Measurements from ENCODE around the gene LRP1. TPM values are rescaled to one million over a fixed set of nuclear protein-coding genes. Genes with fewer than 3 reads are reported as not detected.
A peak's percentile ranks its signal among the peaks of the same experiment; 100 is the strongest.

Gene LRP1
- total RNA-seq, 2 experiments from 2014 or later: 1.0 to 1.5 TPM

- H3K27me3 Mint-ChIP-seq (ENCODE audit: low read depth): peaks cover 45% of the 10 kb centered on the region
- H3K4me3 Mint-ChIP-seq: peak overlapping the region; percentile 49
- H3K27ac Mint-ChIP-seq: no peak overlapping the region
- H3K36me3 Mint-ChIP-seq (ENCODE audit: low read depth): peaks cover 26% of the 10 kb centered on the region
- intact Hi-C loops (cut with micrococcal nuclease): loop anchor here (5.0 kb wide), 1 partner anchor 515 kb away; the partner anchor contains the start of gene CDK4
- H3K4me1 Mint-ChIP-seq (ENCODE audit: low read depth): peaks cover 62% of the 10 kb centered on the region
- no peaks in the 10 kb centered on the region for H3K9me3 Mint-ChIP-seq
- CTCF ChIA-PET: interaction anchor here (2.2 to 10.0 kb wide), 3 partner anchors 10 to 30 kb away, joined by 7 to 333 read pairs (median 290); partner anchors contain the start of genes NXPH4 and SHMT2
- no peak for DNase-seq
These were observed 109.3 kb downstream of the LRP1 start for GRCh38 chr12:57237596-57237931.

GRCh38 chr12:57237932-57238853 is 109.9 kb downstream of the LRP1 start:
- peaks cover 61% of the 10 kb centered on the region for H3K4me1 Mint-ChIP-seq (ENCODE audit: low read depth)
- peak; percentile 52 for DNase-seq
- no peaks in the 10 kb centered on the region for H3K9me3 Mint-ChIP-seq
- peaks cover 20% of the 10 kb centered on the region for H3K36me3 Mint-ChIP-seq (ENCODE audit: low read depth)
- no peak overlapping the region for H3K27ac Mint-ChIP-seq
- CTCF ChIA-PET: interaction anchor here (1.0 to 10.0 kb wide), 8 partner anchors 11 to 243 kb away, joined by 4 to 333 read pairs (median 4); partner anchors contain the start of genes NXPH4 and SHMT2
- intact Hi-C loops (cut with micrococcal nuclease): loop anchor here (2.0 to 5.0 kb wide), 2 partner anchors 13 to 514 kb away; partner anchors contain the start of gene CDK4
- peaks cover 47% of the 10 kb centered on the region for H3K27me3 Mint-ChIP-seq (ENCODE audit: low read depth)
- H3K4me3 Mint-ChIP-seq: peak overlapping the region; percentile 93

- Mint-ChIP-seq H3K4me1 (ENCODE audit: low read depth) (peaks cover 66% of the 10 kb centered on the region), H3K27ac (peak overlapping the region; percentile 66), H3K4me3 (peak overlapping the region; percentile 93), H3K9me3 (no peaks in the 10 kb centered on the region), H3K36me3 (ENCODE audit: low read depth) (peaks cover 12% of the 10 kb centered on the region), H3K27me3 (ENCODE audit: low read depth) (peaks cover 50% of the 10 kb centered on the region)
- DNase-seq: peak; percentile 91
- intact Hi-C loops (cut with micrococcal nuclease): loop anchor here (1.0 to 5.0 kb wide), 4 partner anchors 10 to 513 kb away; partner anchors contain the start of genes CDK4 and SHMT2
- CTCF ChIA-PET: interaction anchor here (0.6 to 10.0 kb wide), 15 partner anchors 11 to 612 kb away, joined by 3 to 333 read pairs (median 4); partner anchors contain the start of genes INHBE, NXPH4 and SHMT2
These were observed 110.7 kb downstream of the LRP1 start for GRCh38 chr12:57238854-57239554.

- Mint-ChIP-seq H3K4me3 (peak overlapping the region; percentile 93), H3K9me3 (no peaks in the 10 kb centered on the region), H3K4me1 (ENCODE audit: low read depth) (peaks cover 63% of the 10 kb centered on the region), H3K27ac (peak overlapping the region; percentile 66), H3K27me3 (ENCODE audit: low read depth) (peaks cover 53% of the 10 kb centered on the region), H3K36me3 (ENCODE audit: low read depth) (peaks cover 6% of the 10 kb centered on the region)
- intact Hi-C loops (cut with micrococcal nuclease): loop anchor here (1.0 to 5.0 kb wide), 9 partner anchors 10 to 551 kb away; partner anchors contain the start of genes CDK4, PTGES3, SHMT2 and STAT6
- CTCF ChIA-PET: interaction anchor here (0.6 to 10.0 kb wide), 21 partner anchors 12 to 612 kb away, joined by 3 to 333 read pairs (median 4); partner anchors contain the start of genes INHBE, NXPH4, SHMT2 and STAC3
- DNase-seq: no peak
These were observed 111.3 kb downstream of the LRP1 start for GRCh38 chr12:57239587-57240065.

GRCh38 chr12:57240066-57240921 is 112.0 kb downstream of the LRP1 start:
- DNase-seq: peak; percentile 83
- Mint-ChIP-seq H3K4me3 (peak overlapping the region; percentile 93), H3K9me3 (no peaks in the 10 kb centered on the region), H3K27me3 (ENCODE audit: low read depth) (peaks cover 55% of the 10 kb centered on the region), H3K27ac (peak overlapping the region; percentile 82), H3K4me1 (ENCODE audit: low read depth) (peaks cover 61% of the 10 kb centered on the region), H3K36me3 (ENCODE audit: low read depth) (peaks cover 3% of the 10 kb centered on the region)
- CTCF ChIA-PET: interaction anchor here (0.6 to 10.0 kb wide), 11 partner anchors 11 to 237 kb away, joined by 3 to 333 read pairs (median 3); partner anchors contain the start of genes INHBE, NXPH4, SHMT2 and STAC3
- intact Hi-C loops (cut with micrococcal nuclease): loop anchor here (2.0 to 5.0 kb wide), 5 partner anchors 129 to 551 kb away; partner anchors contain the start of genes PTGES3, STAT6 and ZBTB39

GRCh38 chr12:57240926-57241401 is 112.7 kb downstream of the LRP1 start:
- CTCF ChIA-PET: interaction anchor here (1.6 to 10.0 kb wide), 5 partner anchors 11 to 236 kb away, joined by 5 to 333 read pairs (median 24); partner anchors contain the start of genes NXPH4, SHMT2 and STAC3
- Mint-ChIP-seq H3K9me3 (no peaks in the 10 kb centered on the region), H3K27ac (peak overlapping the region; percentile 82), H3K4me3 (peak overlapping the region; percentile 93), H3K27me3 (ENCODE audit: low read depth) (peaks cover 55% of the 10 kb centered on the region), H3K36me3 (ENCODE audit: low read depth) (peaks cover 1% of the 10 kb centered on the region), H3K4me1 (ENCODE audit: low read depth) (peaks cover 58% of the 10 kb centered on the region)
- DNase-seq: peak; percentile 34
- intact Hi-C loops (cut with micrococcal nuclease): loop anchor here (1.0 to 5.0 kb wide), 6 partner anchors 113 to 552 kb away; partner anchors contain the start of genes LRP1, PTGES3, STAT6 and ZBTB39

- Mint-ChIP-seq H3K4me3 (peak overlapping the region; percentile 16), H3K27me3 (ENCODE audit: low read depth) (peaks cover 50% of the 10 kb centered on the region), H3K9me3 (no peaks in the 10 kb centered on the region), H3K36me3 (ENCODE audit: low read depth) (no peaks in the 10 kb centered on the region), H3K27ac (no peak overlapping the region), H3K4me1 (ENCODE audit: low read depth) (peaks cover 51% of the 10 kb centered on the region)
- DNase-seq: no peak
- CTCF ChIA-PET: interaction anchor here (1.1 to 10.0 kb wide), 18 partner anchors 10 to 228 kb away, joined by 3 to 333 read pairs (median 10); partner anchors contain the start of genes GLI1, INHBE, NXPH4 and SHMT2
- intact Hi-C loops (cut with micrococcal nuclease): loop anchor here (1.0 to 5.0 kb wide), 8 partner anchors 39 to 553 kb away; partner anchors contain the start of genes GLI1, LRP1, PTGES3 and STAT6
These were observed 113.4 kb downstream of the LRP1 start for GRCh38 chr12:57241402-57242310.

GRCh38 chr12:57242329-57242690 is 114.0 kb downstream of the LRP1 start:
- H3K36me3 Mint-ChIP-seq (ENCODE audit: low read depth): no peaks in the 10 kb centered on the region
- intact Hi-C loops (cut with micrococcal nuclease): loop anchor here (2.0 to 5.0 kb wide), 5 partner anchors 38 to 500 kb away; partner anchors contain the start of genes GLI1 and ZBTB39
- DNase-seq: no peak
- H3K4me1 Mint-ChIP-seq (ENCODE audit: low read depth): peaks cover 45% of the 10 kb centered on the region
- H3K4me3 Mint-ChIP-seq: no peak overlapping the region
- peaks cover 44% of the 10 kb centered on the region for H3K27me3 Mint-ChIP-seq (ENCODE audit: low read depth)
- no peak overlapping the region for H3K27ac Mint-ChIP-seq
- CTCF ChIA-PET: interaction anchor here (0.8 to 10.0 kb wide), 25 partner anchors 9 to 235 kb away, joined by 3 to 333 read pairs (median 6); partner anchors contain the start of genes GLI1, INHBE, NXPH4 and SHMT2
- H3K9me3 Mint-ChIP-seq: no peaks in the 10 kb centered on the region

- peak; percentile 82 for DNase-seq
- no peaks in the 10 kb centered on the region for H3K36me3 Mint-ChIP-seq (ENCODE audit: low read depth)
- H3K27ac Mint-ChIP-seq: no peak overlapping the region
- CTCF ChIA-PET: interaction anchor here (0.8 to 10.0 kb wide), 26 partner anchors 9 to 234 kb away, joined by 3 to 333 read pairs (median 6); partner anchors contain the start of genes GLI1, INHBE, NXPH4 and SHMT2
- H3K27me3 Mint-ChIP-seq (ENCODE audit: low read depth): peaks cover 39% of the 10 kb centered on the region
- peaks cover 40% of the 10 kb centered on the region for H3K4me1 Mint-ChIP-seq (ENCODE audit: low read depth)
- peak overlapping the region; percentile 59 for H3K4me3 Mint-ChIP-seq
- intact Hi-C loops (cut with micrococcal nuclease): loop anchor here (1.0 to 5.0 kb wide), 8 partner anchors 30 to 499 kb away; partner anchors contain the start of genes GLI1 and ZBTB39
- H3K9me3 Mint-ChIP-seq: no peaks in the 10 kb centered on the region
These were observed 114.6 kb downstream of the LRP1 start for GRCh38 chr12:57242691-57243454.
